Tibial artery (tissue), 4 donors: ENCODE measurements around the gene GLTPD2.
"Not testable (repeated sequence)": the region's sequence is repeated elsewhere in the genome, so short reads cannot be mapped to it uniquely, and the experiment has no call there.

Source experiments
- DNase-seq, 2 donors: peaks; one replicate each; pipeline ENCODE4 v3.0.0-alpha.2; 2019
- H3K27ac ChIP-seq, 2 donors: fragments of 200-600 bp; sonication (generic) in 1 of 2; 1 replicate in 1 of 2; 2 replicates in 1 of 2; pipeline ENCODE4 v1.5.1; 2018 to 2019; ENCODE audit warnings: mild to moderate bottlenecking in 1 of 2
- H3K27me3 ChIP-seq, 2 donors: fragments of 200-600 bp; sonication (generic) in 1 of 2; one replicate each; pipeline versions ENCODE4 v1.5.1 to v1.6.0; 2016 to 2019
- H3K36me3 ChIP-seq, 3 donors: fragments of 200-600 bp; sonication (generic) in 2 of 3; one replicate each; pipeline ENCODE4 v1.5.1; 2016 to 2019; ENCODE audit warnings: mild to moderate bottlenecking in 2 of 3
- H3K4me1 ChIP-seq, 4 donors: fragments of 200-600 bp; sonication (generic) in 2 of 4; 1 replicate in 3 of 4; 2 replicates in 1 of 4; pipeline ENCODE4 v1.5.1; 2016 to 2019
- H3K4me3 ChIP-seq, 2 donors: fragments of 200-600 bp; sonication (generic) in 1 of 2; 1 replicate in 1 of 2; 2 replicates in 1 of 2; pipeline ENCODE4 v1.5.1; 2018 to 2019; ENCODE audit warnings: mild to moderate bottlenecking in 2 of 2
- H3K9me3 ChIP-seq, 3 donors: fragments of 200-600 bp; sonication (generic) in 1 of 3; one replicate each; pipeline ENCODE4 v1.5.1; 2016 to 2019
- intact Hi-C: fragments of 100-400 bp; cut with DNase I; formaldehyde crosslinking; loops from one replicate; pipeline ENCODE4 v1.15.0; 2023; ENCODE audit warnings: low total_unique reads
- TF ChIP-seq, protein P1 (sequence below), 2 experiments: fragments of 200-600 bp in 1 of 2; fragments of 450-650 bp in 1 of 2; IDR thresholded peaks; one replicate each; pipeline ENCODE4 v1.5.1; 2017 to 2019; ENCODE audit warnings: antibody characterized with exemption in 2 of 2, mild to moderate bottlenecking in 1 of 2, moderate library complexity in 1 of 2

Gene GLTPD2

GRCh38 chr17:4816826-4817225 is 28.1 kb downstream of the GLTPD2 start:
- TF ChIP-seq, protein P1, sequence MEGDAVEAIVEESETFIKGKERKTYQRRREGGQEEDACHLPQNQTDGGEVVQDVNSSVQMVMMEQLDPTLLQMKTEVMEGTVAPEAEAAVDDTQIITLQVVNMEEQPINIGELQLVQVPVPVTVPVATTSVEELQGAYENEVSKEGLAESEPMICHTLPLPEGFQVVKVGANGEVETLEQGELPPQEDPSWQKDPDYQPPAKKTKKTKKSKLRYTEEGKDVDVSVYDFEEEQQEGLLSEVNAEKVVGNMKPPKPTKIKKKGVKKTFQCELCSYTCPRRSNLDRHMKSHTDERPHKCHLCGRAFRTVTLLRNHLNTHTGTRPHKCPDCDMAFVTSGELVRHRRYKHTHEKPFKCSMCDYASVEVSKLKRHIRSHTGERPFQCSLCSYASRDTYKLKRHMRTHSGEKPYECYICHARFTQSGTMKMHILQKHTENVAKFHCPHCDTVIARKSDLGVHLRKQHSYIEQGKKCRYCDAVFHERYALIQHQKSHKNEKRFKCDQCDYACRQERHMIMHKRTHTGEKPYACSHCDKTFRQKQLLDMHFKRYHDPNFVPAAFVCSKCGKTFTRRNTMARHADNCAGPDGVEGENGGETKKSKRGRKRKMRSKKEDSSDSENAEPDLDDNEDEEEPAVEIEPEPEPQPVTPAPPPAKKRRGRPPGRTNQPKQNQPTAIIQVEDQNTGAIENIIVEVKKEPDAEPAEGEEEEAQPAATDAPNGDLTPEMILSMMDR (IDR thresholded peaks at IDR 0.05): no peak
- no peak for DNase-seq
- Histone ChIP-seq H3K27me3 (no peaks in the 10 kb centered on the region), H3K4me1 (no peaks in the 10 kb centered on the region), H3K27ac (no peak overlapping the region), H3K4me3 (no peak overlapping the region), H3K36me3 (peaks cover 3 to 76% (median 45%) of the 10 kb centered on the region in 3 donors), H3K9me3 (no peaks in the 10 kb centered on the region)
- intact Hi-C loops: no loop called here

- TF ChIP-seq, protein P1 (IDR thresholded peaks at IDR 0.05): no peak
Measured at GRCh38 chr17:4818276-4818675, 29.5 kb downstream of the GLTPD2 start.

DNA sequence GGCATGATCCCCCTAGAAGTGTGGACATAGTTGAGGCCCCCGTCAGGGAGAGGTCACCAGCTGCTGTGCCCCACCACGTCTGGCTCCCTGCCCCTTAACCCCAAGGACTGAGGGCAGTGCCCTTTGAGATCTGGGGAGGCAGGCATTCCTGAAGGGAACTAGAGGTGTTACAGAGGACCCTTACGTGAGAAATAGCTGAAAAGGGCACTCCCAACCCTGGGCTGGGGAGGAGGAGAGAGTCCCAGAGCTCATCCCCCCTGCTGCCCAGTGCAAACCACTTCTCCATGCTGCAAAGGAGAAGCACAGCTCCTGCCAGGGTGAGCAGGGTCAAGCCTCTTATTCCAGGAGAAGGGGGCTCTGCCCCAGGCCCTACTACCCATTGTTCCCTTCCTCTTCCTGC is 34.1 kb downstream of the GLTPD2 start:
- intact Hi-C loops: no loop called here
- no peak overlapping the region for H3K4me3 ChIP-seq
- H3K9me3 ChIP-seq: no peaks in the 10 kb centered on the region
- H3K4me1 ChIP-seq: no peaks in the 10 kb centered on the region
- H3K36me3 ChIP-seq: peaks cover 0 to 58% (median 30%) of the 10 kb centered on the region in 3 donors
- DNase-seq: no peak
- H3K27ac ChIP-seq: no peak overlapping the region
- no peaks in the 10 kb centered on the region for H3K27me3 ChIP-seq
- TF ChIP-seq, protein P1 (IDR thresholded peaks at IDR 0.05): no peak

More at GRCh38 chr17:4818276-4818675, 29.5 kb downstream of the GLTPD2 start:
- DNase-seq: no peak
- Histone ChIP-seq H3K27ac (no peak overlapping the region), H3K4me1 (no peaks in the 10 kb centered on the region), H3K27me3 (no peaks in the 10 kb centered on the region), H3K9me3 (no peaks in the 10 kb centered on the region), H3K4me3 (no peak overlapping the region), H3K36me3 (peaks cover 3 to 89% (median 55%) of the 10 kb centered on the region in 3 donors)
- intact Hi-C loops: no loop called here

DNA sequence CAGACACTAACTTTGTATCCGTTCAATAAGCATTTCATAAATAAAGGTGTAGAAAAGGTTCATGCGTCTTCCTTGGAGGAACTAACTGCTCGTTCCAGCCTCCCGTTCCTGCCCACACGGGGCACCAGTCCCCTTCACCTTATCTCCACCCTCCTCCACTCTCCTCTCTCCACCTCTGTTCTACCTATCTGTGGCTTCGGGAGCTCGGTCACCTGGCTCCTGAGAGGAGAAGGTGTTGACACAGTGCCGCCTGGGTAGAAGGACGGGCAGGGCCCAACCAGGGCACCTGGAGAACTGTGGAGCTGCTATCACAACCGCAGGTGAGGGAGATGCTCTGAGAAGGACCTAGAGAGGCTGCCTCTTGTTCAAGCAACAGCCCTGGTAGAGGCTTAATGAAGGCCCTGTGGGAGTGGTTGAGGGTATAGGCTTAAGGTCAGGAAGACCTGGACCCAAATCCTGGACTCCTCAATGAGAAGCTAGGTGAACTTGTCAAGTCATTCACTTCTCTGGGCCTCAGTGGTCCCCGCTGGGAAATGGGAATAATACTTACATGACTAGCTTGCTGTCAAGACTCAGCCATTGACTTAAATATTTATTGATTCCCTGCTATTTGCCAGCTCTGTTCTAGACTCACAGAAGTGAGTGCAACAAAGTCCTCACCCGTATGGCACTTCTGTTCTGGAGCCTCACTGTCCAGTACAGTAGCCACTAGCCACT is 34.8 kb downstream of the GLTPD2 start:
- Histone ChIP-seq H3K4me3 (no peak overlapping the region), H3K9me3 (no peaks in the 10 kb centered on the region)
- intact Hi-C loops: no loop called here

DNA sequence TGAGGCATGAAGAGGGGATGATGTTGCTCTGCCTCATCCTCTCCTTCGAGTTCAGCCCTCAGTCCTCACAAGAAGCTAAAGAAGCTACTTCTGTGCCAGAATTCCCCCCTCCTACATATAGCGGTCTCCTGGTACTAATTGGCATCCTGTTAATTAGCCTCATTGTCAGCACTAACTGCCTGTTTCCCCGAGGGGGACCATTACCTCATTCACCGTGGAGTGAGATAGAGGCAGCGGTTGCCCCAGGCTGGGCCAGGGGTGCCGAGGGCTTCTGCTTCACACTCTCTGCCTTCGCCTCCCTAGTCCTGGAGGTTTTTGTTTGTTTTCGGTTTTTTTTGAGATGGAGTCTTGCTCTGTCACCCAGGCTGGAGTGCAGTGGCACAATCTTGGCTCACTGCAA is 38.6 kb downstream of the GLTPD2 start:
- H3K9me3 ChIP-seq: no peaks in the 10 kb centered on the region

More for the DNA sequence above, 34.8 kb downstream of the GLTPD2 start:
- Histone ChIP-seq H3K36me3 (peaks cover 0 to 51% (median 23%) of the 10 kb centered on the region in 3 donors), H3K27ac (no peak overlapping the region), H3K4me1 (no peaks in the 10 kb centered on the region), H3K27me3 (no peaks in the 10 kb centered on the region)
- DNase-seq: no peak
- TF ChIP-seq, protein P1 (IDR thresholded peaks at IDR 0.05): no peak

DNA sequence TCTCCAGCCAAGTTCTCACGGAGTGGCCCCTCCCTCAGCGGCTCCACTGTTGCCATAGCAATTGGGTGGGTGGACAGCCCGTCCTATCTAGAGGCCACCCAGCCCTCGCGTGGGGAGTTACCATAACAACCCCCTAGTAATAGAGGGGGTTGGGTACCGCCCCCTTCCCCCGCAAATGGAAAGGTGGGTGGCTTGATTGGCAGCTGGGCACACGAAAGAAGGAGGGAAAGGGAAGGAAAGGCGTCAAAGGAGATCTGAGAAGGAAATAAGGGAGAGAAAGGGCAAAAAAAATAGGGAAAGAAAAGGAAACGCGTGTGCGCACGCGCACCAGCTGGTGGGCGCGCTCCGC is 44.0 kb downstream of the GLTPD2 start:
- Histone ChIP-seq H3K4me1 (peaks cover 0 to 18% (median 11%) of the 10 kb centered on the region in 4 donors), H3K4me3 (peak overlapping the region; percentile 83 to 90), H3K27ac (peak overlapping the region; percentile 88 to 91)
- DNase-seq, H3K9me3 ChIP-seq, H3K36me3 ChIP-seq, H3K27me3 ChIP-seq: not testable (repeated sequence)
- intact Hi-C loops: loop anchor here (5.0 to 10.0 kb wide), 2 partner anchors 46 to 52 kb away; partner anchors contain the start of genes GLTPD2 and VMO1

More for the DNA sequence above, 38.6 kb downstream of the GLTPD2 start:
- Histone ChIP-seq H3K36me3 (peaks cover 0 to 15% (median 6%) of the 10 kb centered on the region in 3 donors), H3K27ac (no peak overlapping the region), H3K27me3 (no peaks in the 10 kb centered on the region), H3K4me1 (no peaks in the 10 kb centered on the region), H3K4me3 (no peak overlapping the region)
- intact Hi-C loops: no loop called here
- no peak for DNase-seq
- TF ChIP-seq, protein P1 (IDR thresholded peaks at IDR 0.05): no peak
